HG02870 (cell line): ENCODE results near the gene FLVCR2.
"Not testable (repeated sequence)": the region's sequence is repeated elsewhere in the genome, so short reads cannot be mapped to it uniquely, and the experiment has no call there.

Experiments
- ATAC-seq: cut with Tn5 transposase; IDR thresholded peaks from one replicate; pipeline ENCODE4 v1.9.1; 2021; ENCODE audit warnings: mild to moderate bottlenecking, moderate library complexity; ENCODE audit not compliant: unreplicated experiment

FLVCR2 gene

DNA sequence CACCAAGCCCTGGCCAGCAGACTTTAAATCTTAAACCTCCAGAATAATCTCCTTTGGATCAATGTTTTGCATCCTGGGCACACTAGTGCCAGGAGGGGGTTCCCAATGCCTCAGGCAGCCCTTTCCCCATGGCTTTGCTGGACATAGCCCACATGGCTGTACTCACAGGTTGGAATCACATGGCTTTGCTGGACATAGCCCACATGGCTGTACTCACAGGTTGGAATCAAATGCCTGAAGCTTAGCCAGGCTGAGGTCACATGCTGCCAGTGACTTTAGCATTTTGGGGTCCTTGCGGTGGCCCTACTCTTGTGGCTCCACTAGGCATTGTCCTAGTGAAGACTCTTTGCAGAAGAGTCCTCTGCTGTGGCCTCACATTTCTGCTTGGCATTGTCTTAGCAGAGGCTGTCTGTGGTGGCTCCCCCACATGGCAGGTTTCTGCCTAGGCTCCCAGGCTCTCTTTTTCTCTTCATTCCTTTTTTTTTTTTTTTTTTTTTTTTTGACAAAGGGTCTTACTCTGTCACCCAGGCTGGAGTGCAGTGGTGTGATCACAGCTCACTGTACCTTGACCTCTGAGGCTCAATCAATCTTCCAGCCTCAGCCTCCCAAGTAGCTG is 13.0 kb downstream of the FLVCR2 start:
- ATAC-seq: no peak

GRCh38 chr14:75591987-75592575 is 13.7 kb downstream of the FLVCR2 start:
- ATAC-seq: no peak

DNA sequence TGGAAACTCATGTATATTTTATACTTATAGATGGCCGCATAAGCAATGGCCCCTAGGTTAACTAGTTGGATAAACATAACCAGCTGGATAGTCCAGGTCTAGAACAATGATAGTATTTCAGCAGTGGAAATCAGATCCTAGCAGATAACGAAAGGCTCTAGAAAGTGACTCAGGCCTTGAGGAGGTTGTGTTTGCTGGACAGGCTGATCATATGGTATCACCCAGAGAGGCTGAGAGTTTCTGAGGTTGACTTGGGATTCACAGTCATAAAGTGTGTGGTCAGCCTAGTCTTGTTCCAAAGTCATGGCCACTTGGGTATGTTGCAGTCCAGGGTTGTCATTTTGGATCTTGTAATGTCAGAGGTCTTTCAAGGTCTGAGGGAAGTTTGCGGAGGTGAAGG is 16.8 kb downstream of the FLVCR2 start:
- no peak for ATAC-seq

GRCh38 chr14:75597149-75597548 is 18.7 kb downstream of the FLVCR2 start:
- ATAC-seq: no peak

- ATAC-seq: not testable (repeated sequence)
These were observed 21.7 kb downstream of the FLVCR2 start for GRCh38 chr14:75600100-75600499.

DNA sequence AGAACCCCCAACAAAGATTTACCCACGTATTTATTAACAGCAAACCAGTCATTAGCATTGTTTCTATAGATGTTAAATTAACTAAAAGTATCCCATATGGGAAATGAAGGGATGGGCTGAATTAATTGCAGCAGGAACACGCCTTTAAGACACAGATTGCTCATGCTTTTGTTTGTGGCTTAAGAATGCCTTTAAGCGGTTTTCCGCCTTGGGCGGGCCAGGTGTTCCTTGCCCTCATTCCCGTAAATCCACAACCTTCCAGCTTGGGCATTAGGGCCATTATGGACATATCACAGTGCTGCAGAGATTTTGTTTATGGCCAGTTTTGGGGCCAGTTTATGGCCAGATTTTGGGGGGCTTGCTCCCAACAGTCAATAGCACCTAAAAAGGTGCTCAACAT is 22.6 kb downstream of the FLVCR2 start:
- not testable (repeated sequence) for ATAC-seq

DNA sequence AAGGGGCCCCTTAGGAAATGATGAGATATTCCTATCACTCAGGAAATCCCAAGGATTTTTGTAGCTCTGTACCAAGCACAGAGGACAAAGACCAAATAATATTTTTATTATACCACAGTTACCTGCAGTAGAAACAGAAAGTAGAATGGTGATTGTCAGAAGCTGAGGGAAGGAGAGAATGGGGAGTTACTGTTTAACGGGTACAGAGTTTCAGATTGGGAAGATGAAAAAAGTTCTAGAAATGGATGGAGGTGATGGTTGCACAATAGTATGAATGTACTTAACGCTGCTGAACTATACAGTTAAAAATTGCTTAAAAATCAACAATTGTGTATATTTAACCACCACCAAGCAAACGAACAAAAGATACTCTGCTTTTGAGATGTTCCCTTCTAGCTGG is 24.1 kb downstream of the FLVCR2 start:
- ATAC-seq: no peak

- no peak for ATAC-seq
These were observed 26.8 kb downstream of the FLVCR2 start for GRCh38 chr14:75604979-75605851.

GRCh38 chr14:75605916-75606315 is 27.5 kb downstream of the FLVCR2 start:
- ATAC-seq: no peak

DNA sequence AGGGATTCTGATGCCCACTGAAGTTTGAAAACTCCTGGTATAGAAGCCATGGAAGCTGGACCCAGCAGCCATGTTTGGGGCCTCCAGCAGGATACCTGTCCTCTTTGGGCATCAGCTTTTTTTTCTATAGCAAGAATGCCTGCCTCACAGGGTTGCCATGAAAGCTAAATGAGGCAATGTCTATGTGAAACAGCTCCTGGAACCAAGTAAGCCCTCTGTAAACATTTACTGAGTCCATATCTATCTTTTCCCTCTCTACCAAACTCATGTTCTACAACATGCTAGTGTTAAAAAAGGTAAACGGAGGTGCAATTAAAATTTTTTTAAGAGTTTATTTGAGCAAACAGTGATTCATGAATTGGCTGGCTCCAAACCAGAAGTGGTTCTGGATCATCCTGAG is 28.6 kb downstream of the FLVCR2 start:
- ATAC-seq: no peak

DNA sequence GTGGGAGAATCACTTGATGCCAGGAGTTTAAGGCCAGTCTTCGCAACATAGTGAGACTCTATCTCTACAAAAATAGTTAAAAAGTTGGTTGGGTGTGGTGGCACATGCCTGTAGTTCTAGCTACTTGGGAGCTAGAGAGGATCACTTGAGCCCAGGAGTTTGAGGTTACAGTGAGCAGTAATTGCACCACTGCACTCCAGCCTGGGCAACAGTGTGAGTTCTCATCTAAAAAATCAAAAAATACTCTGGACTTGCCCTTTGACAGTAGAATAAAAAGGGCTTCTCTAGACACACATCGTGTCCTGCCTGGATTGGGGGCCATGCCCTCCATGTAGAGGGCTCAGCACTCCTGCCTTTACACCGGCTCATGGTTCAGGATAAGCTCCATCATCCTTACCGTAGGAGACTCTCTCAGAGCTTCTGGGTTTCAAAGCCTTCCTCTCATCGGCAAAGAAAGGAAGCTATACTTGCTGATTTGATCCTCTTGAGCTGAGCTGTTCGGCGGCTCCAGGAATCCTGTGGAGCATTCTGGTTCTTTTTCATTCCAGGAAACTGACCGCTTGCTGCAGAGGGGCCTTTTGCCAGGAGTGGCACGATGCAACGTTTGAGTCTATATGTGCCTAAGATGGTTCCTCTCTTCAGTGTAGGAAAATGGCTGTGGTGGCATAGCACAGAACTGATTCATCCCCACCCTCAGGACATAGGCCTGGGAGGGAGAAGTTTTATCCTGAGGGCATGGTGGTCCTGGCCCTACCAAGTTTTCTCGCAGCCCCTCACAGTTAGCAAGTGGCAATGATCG is 29.6 kb downstream of the FLVCR2 start:
- no peak for ATAC-seq

DNA sequence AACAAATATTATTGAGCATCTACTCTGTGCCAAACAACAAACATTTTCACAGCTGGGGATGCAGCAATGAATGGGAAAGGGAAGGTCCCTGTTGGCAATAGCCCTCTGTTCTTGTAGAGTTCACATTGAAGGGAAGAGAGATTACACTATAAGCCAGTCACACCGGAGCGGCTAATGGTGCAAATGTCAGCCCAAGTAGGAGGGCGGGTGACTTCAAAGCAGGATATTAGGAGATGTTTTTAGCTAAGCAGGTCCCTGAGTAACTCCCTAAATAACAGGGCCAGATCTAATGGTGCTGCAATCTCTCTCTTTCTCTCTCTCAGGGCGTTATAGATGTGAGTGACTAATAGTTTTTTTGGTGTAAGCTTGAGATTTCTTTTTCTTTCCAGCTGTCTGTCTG is 30.7 kb downstream of the FLVCR2 start:
- no peak for ATAC-seq

GRCh38 chr14:75609606-75610475 is 31.4 kb downstream of the FLVCR2 start:
- ATAC-seq: no peak

DNA sequence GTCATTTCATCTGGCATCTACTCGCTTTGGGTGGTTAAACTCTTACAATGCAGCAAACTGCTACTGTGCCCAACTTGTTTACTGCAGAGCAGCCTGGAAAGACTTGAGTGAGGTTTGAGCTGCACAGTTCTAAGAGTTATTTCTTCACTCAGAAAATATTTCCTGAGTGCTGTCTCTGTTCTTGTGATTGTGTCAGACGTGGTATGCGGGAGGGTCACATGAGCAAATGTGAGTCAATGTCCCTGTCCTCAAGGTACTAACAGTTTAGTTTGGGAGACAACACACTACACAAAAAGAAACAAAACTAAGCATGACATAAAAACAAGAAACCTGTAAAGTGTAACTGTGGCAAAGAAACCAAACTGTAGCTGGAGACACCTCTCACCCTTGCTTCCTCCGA is 32.4 kb downstream of the FLVCR2 start:
- ATAC-seq: no peak

DNA sequence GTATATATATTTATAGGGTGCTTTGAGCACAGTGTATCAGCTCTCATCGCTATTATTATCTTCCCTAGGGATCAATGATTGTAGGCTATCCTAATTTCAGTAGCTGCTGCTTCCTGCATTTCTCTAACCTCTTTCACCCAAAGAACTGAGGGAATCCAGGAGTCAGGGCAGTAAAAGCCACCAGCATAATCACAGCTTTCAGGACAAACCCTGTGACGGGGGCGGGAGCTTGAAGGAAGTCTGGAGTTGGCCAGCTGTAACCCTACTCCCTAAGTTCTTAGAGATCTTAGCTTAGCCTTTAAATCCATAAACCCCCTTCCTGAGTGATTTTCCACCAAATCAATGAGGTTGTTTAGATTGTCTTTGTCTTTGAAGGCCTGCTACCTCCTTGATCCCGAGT is 33.7 kb downstream of the FLVCR2 start:
- no peak for ATAC-seq

GRCh38 chr14:75614179-75614578 is 35.8 kb downstream of the FLVCR2 start:
- no peak for ATAC-seq

GRCh38 chr14:75615200-75615599 is 36.8 kb downstream of the FLVCR2 start:
- no peak for ATAC-seq

GRCh38 chr14:75619548-75619947 is 41.1 kb downstream of the FLVCR2 start:
- no peak for ATAC-seq

GRCh38 chr14:75625034-75625433 is 46.6 kb downstream of the FLVCR2 start:
- no peak for ATAC-seq

- no peak for ATAC-seq
These were observed 48.0 kb downstream of the FLVCR2 start for GRCh38 chr14:75626396-75626795.
